GM23248 (cell line): Measurements from ENCODE around the gene TAF10.

Experiments used
- EZH2 ChIP-seq: fragments of 200-600 bp; sonication (generic); IDR thresholded peaks from 2 replicates; pipeline ENCODE4 v1.6.1; 2018; ENCODE audit warnings: antibody characterized with exemption, mild to moderate bottlenecking; ENCODE audit not compliant: insufficient read depth, poor library complexity, severe bottlenecking
- EZH2phosphoT487 ChIP-seq: fragments of 200-600 bp; sonication (generic); IDR thresholded peaks from 2 replicates; pipeline ENCODE4 v1.6.1; 2018; ENCODE audit warnings: antibody characterized with exemption, moderate library complexity, mild to moderate bottlenecking, low read depth; ENCODE audit not compliant: insufficient read depth

DNA sequence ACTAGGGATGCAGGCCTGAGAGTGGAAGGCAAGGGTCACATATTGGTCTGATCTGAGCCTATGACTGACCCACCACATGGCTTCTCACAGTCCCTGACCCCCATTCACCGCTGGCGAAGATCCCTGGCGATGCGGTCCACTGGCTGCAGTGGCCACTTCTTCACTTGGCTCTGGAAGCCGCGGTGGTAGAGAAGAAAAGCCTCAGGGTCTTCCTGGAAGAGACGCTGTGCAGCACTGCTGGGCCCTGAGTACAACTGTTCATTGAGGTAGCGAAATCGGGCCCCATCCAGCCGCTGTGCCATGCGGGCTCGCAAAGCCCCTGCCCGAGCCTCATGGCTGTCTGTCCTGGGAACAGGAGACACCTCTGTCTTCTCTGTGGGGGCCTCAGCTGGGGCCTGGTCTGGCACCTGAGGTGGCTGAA, 11.0 kb downstream of the TAF10 start:
- TF ChIP-seq EZH2phosphoT487 (no peak), EZH2 (no peak)
